Thyroid gland (tissue), 4 donors: ENCODE measurements around the gene HSPA8. TPM values are rescaled to one million over a fixed set of nuclear protein-coding genes. Genes with fewer than 3 reads are reported as not detected.

Experiments
- DNase-seq, 2 donors: peaks; one replicate each; pipeline ENCODE4 v3.0.0-alpha.2; 2019
- H3K27ac ChIP-seq, 3 donors: fragments of 200-600 bp; sonication (generic); 1 replicate in 2 of 3; 2 replicates in 1 of 3; pipeline ENCODE4 v1.5.1; 2016 to 2019; ENCODE audit warnings: mild to moderate bottlenecking in 1 of 3, moderate library complexity in 1 of 3
- H3K27me3 ChIP-seq: fragments of 200-600 bp; sonication (generic); one replicate; pipeline ENCODE4 v1.5.1; 2019
- H3K36me3 ChIP-seq, 2 donors: fragments of 200-600 bp; sonication (generic); one replicate each; pipeline ENCODE4 v1.5.1; 2016 to 2019
- H3K4me1 ChIP-seq, 2 donors: fragments of 200-600 bp; sonication (generic); one replicate each; pipeline ENCODE4 v1.5.1; 2017 to 2019
- H3K4me3 ChIP-seq, 3 donors: fragments of 200-600 bp; sonication (generic); replicated peaks in 1 of 3; 1 replicate in 2 of 3; 2 replicates in 1 of 3; pipeline ENCODE4 v1.5.1; 2016; ENCODE audit warnings: mild to moderate bottlenecking in 1 of 3
- H3K9me3 ChIP-seq: fragments of 200-600 bp; sonication (generic); one replicate; pipeline ENCODE4 v1.5.1; 2017
- POLR2A ChIP-seq, 2 donors: fragments of 450-650 bp; IDR thresholded peaks; one replicate each; pipeline ENCODE4 v1.6.1; 2017; ENCODE audit warnings: antibody characterized with exemption in 2 of 2, mild to moderate bottlenecking in 2 of 2, moderate library complexity in 1 of 2
- WGBS, 2 donors: methylation state at CpG; one replicate each; pipeline ENCODE4 v1.1.5; 2017; 5-methylcytosine and 5-hydroxymethylcytosine counted together
- intact Hi-C: fragments of 100-400 bp; cut with DNase I; formaldehyde crosslinking; loops from one replicate; pipeline ENCODE4 v1.15.1; 2023
- total RNA-seq, 4 donors: library from RNA; depleted of rRNA; stranded (reverse); fragments of >200 nt; gene quantifications; one replicate each; pipeline ENCODE4 v1.2.3, GENCODE V29; 2016
- TF ChIP-seq, protein P1 (sequence below), 6 experiments: fragments of 200-600 bp in 3 of 6; fragments of 450-650 bp in 3 of 6; sonication (generic) in 3 of 6; IDR thresholded peaks; one replicate each; pipeline ENCODE4 v1.5.1; 2016 to 2019; ENCODE audit warnings: antibody characterized with exemption in 6 of 6, mild to moderate bottlenecking in 2 of 6, inconsistent platforms in 1 of 6, moderate library complexity in 1 of 6

Gene HSPA8
- total RNA-seq, 4 donors from 2014 or later, result 641 to 1,030 (median 860) TPM

DNA sequence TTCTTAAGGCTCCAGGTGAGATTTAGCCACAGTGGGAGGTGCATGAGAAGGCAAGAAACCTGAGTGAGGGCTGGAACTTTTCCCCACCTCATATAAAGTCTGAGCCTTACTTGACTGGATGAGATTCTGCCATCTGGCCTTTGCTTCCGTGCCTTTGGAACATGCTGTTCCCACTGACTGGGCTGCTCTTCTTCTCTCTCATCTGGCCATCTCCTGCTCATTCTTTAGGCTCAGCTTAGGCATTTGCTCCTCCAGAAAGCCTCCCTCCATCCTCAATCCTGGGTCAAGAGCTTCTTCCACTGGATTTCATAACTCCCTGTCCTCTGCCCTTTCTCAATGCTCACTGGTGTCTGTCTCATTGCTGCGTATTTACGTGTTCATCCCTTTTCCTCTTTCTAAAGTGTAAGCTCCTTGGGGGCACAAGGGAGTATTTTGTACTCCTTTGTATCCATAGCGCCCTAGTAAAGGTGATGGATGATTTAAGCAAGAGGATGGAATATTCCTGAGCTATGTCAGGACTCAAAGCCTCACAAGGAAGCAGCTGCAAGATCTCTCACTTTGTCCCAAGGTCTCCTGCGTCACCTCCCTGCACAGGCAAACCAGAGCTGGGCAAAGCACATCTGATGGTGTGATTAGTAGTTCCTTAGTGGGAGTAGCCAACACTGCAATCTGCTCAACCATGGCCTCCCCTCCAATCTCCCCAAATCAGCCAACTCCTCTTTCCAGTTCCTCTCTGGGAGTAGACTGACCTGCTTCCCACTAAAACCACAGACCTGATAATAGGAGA is 15.3 kb downstream of the HSPA8 start:
- intact Hi-C loops, result no loop called here
- H3K4me1 ChIP-seq, result no peaks in the 10 kb centered on the region
- TF ChIP-seq, protein P1, sequence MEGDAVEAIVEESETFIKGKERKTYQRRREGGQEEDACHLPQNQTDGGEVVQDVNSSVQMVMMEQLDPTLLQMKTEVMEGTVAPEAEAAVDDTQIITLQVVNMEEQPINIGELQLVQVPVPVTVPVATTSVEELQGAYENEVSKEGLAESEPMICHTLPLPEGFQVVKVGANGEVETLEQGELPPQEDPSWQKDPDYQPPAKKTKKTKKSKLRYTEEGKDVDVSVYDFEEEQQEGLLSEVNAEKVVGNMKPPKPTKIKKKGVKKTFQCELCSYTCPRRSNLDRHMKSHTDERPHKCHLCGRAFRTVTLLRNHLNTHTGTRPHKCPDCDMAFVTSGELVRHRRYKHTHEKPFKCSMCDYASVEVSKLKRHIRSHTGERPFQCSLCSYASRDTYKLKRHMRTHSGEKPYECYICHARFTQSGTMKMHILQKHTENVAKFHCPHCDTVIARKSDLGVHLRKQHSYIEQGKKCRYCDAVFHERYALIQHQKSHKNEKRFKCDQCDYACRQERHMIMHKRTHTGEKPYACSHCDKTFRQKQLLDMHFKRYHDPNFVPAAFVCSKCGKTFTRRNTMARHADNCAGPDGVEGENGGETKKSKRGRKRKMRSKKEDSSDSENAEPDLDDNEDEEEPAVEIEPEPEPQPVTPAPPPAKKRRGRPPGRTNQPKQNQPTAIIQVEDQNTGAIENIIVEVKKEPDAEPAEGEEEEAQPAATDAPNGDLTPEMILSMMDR (IDR thresholded peaks at IDR 0.05), result no peak
- no peak for TF ChIP-seq POLR2A (IDR thresholded peaks at IDR 0.05)
- H3K27ac ChIP-seq, result no peak overlapping the region
- DNase-seq, result no peak
- WGBS, 2 donors, result 93 to 94% methylated on average over 5 of the region's 5 CpGs
- no peak overlapping the region for H3K4me3 ChIP-seq
- H3K9me3 ChIP-seq, result no peaks in the 10 kb centered on the region
- no peaks in the 10 kb centered on the region for H3K36me3 ChIP-seq
- no peaks in the 10 kb centered on the region for H3K27me3 ChIP-seq

DNA sequence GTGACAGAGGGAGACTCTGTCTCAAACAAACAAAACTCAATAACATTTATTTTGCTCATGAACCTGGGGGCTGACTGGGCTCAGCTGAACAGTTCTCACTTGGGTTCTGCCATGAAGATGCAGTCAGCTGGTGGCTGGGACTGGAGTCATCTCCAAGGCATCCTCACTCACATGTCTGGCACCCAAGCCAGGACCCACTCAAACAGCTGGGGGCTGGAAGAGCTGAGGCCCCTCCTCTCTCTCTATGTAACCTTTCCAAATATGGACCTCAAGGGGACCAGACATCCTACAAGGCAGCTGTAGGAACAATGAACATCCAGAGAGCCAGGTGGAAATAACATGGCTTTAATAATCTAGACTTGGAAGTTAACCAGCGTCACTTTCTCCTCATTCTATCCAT is 16.8 kb downstream of the HSPA8 start:
- Histone ChIP-seq H3K27ac (no peak overlapping the region), H3K9me3 (no peaks in the 10 kb centered on the region), H3K36me3 (no peaks in the 10 kb centered on the region), H3K27me3 (no peaks in the 10 kb centered on the region), H3K4me3 (no peak overlapping the region), H3K4me1 (no peaks in the 10 kb centered on the region)
- intact Hi-C loops, result no loop called here
- TF ChIP-seq, protein P1 (IDR thresholded peaks at IDR 0.05), result no peak
- no peak for TF ChIP-seq POLR2A (IDR thresholded peaks at IDR 0.05)
- 96 to 100% methylated on average over 1 of the region's 1 CpG for WGBS, 2 donors
- DNase-seq, result no peak

GRCh38 chr11:123041185-123041584 is 20.8 kb downstream of the HSPA8 start:
- Histone ChIP-seq H3K27ac (no peak overlapping the region), H3K27me3 (no peaks in the 10 kb centered on the region), H3K4me3 (no peak overlapping the region), H3K9me3 (no peaks in the 10 kb centered on the region), H3K4me1 (no peaks in the 10 kb centered on the region), H3K36me3 (no peaks in the 10 kb centered on the region)
- DNase-seq, result no peak
- intact Hi-C loops, result no loop called here
- WGBS, 2 donors, result 92 to 97% methylated on average over 10 of the region's 10 CpGs
- TF ChIP-seq POLR2A (IDR thresholded peaks at IDR 0.05), result no peak
- TF ChIP-seq, protein P1 (IDR thresholded peaks at IDR 0.05), result no peak

- H3K4me1 ChIP-seq, result no peaks in the 10 kb centered on the region
- WGBS, 2 donors, result 45 to 70% methylated on average over 11 of the region's 11 CpGs
Measured at GRCh38 chr11:123040111-123040432, 21.9 kb downstream of the HSPA8 start.

DNA sequence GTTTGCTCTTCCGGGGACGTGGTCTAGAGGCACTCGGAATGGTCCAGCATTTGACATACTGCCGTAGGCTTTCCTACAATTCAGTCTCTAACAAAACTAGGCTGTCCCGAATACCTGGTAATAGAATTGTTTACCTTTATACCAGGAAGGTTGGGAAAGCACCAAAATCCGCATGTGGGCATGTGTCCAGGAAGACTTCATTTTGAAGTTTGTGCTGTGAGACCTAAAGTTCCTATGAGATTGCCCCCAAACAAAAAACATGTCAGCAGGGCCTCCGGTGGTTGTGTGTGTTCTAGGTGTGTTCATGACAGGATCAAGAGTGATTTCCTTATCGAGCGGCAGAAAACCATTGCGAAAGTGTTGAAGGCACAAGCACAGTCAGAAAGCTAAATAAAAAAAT is 26.1 kb downstream of the HSPA8 start:
- no peak for DNase-seq
- Histone ChIP-seq H3K27me3 (no peaks in the 10 kb centered on the region), H3K27ac (no peak overlapping the region), H3K36me3 (no peaks in the 10 kb centered on the region), H3K4me3 (no peak overlapping the region), H3K4me1 (no peaks in the 10 kb centered on the region), H3K9me3 (no peaks in the 10 kb centered on the region)
- no peak for TF ChIP-seq POLR2A (IDR thresholded peaks at IDR 0.05)
- TF ChIP-seq, protein P1 (IDR thresholded peaks at IDR 0.05), result no peak
- intact Hi-C loops, result no loop called here
- 91 to 94% methylated on average over 10 of the region's 10 CpGs for WGBS, 2 donors

More at GRCh38 chr11:123040111-123040432, 21.9 kb downstream of the HSPA8 start:
- Histone ChIP-seq H3K4me3 (no peak overlapping the region), H3K27ac (no peak overlapping the region), H3K9me3 (no peaks in the 10 kb centered on the region), H3K36me3 (no peaks in the 10 kb centered on the region), H3K27me3 (no peaks in the 10 kb centered on the region)
- intact Hi-C loops, result no loop called here
- TF ChIP-seq POLR2A (IDR thresholded peaks at IDR 0.05), result no peak
- TF ChIP-seq, protein P1 (IDR thresholded peaks at IDR 0.05), result no peak
- DNase-seq, result no peak
